ENCODE measurements around the gene HNRNPAB.
A peak's percentile ranks its signal among the peaks of the same experiment; 100 is the strongest.
"Not testable (repeated sequence)": the region's sequence is repeated elsewhere in the genome, so short reads cannot be mapped to it uniquely, and the experiment has no call there.

The HNRNPAB gene

GRCh38 chr5:178228609-178229008 lies 24.3 kb downstream of the HNRNPAB start:
- no peak overlapping the region for H3K4me3 Mint-ChIP-seq
- no peak for ATAC-seq

DNA sequence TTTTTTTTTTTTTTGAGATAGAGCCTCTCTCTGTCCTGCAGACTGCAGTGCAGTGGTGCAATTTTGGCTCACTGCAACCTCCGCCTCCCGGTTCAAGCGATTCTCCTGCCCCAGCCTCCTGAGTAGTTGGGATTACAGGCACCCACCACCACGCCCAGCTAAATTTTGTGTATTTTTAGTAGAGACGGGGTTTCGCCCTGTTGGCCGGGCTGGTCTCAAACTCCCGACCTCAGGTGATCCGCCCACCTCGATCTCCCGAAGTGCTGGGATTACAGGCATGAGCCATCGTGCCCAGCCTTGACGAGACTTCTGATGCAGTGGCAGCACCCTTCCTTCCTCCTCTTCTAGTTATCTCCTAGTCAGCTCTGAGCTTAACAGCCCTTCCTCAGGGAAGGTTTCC lies 24.8 kb downstream of the HNRNPAB start:
- H3K4me1 Mint-ChIP-seq = peaks cover 62% of the 10 kb centered on the region
- H3K27me3 Mint-ChIP-seq, H3K27ac Mint-ChIP-seq, H3K9me3 Mint-ChIP-seq, H3K4me3 Mint-ChIP-seq, ATAC-seq: not testable (repeated sequence)
- H3K36me3 Mint-ChIP-seq = peaks cover 60% of the 10 kb centered on the region

More at GRCh38 chr5:178228609-178229008, 24.3 kb downstream of the HNRNPAB start:
- Mint-ChIP-seq H3K27ac (no peak overlapping the region), H3K27me3 (no peaks in the 10 kb centered on the region), H3K9me3 (no peaks in the 10 kb centered on the region), H3K36me3 (peaks cover 65% of the 10 kb centered on the region), H3K4me1 (peaks cover 66% of the 10 kb centered on the region)

DNA sequence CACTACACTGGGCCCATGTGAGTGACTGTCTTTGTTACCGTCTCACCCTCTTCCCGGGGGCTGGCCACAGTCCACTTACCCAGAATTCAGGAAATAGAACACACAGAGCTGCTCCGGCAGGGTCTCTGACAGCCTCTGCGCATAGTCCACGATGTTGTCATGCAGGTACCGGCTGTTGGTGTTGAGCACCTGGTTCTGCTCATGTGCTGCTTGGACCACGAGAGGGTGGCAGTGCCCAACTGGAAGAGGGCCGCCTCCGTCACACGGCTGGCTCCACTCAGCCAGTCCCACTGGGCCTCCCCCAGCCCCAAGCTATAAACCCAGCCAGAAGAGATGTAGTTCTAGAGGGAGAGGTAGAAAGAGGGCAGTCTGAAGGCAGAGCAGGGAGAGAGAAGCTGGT lies 25.5 kb downstream of the HNRNPAB start:
- ATAC-seq = no peak
- peak overlapping the region; percentile 7 for H3K4me3 Mint-ChIP-seq
- H3K27ac Mint-ChIP-seq = peak overlapping the region; percentile 42
- H3K9me3 Mint-ChIP-seq = no peaks in the 10 kb centered on the region
- no peaks in the 10 kb centered on the region for H3K27me3 Mint-ChIP-seq
- peaks cover 55% of the 10 kb centered on the region for H3K36me3 Mint-ChIP-seq
- peaks cover 68% of the 10 kb centered on the region for H3K4me1 Mint-ChIP-seq

GRCh38 chr5:178230879-178231538 lies 26.7 kb downstream of the HNRNPAB start:
- peaks cover 68% of the 10 kb centered on the region for H3K4me1 Mint-ChIP-seq
- H3K27me3 Mint-ChIP-seq = no peaks in the 10 kb centered on the region
- no peaks in the 10 kb centered on the region for H3K9me3 Mint-ChIP-seq
- H3K27ac Mint-ChIP-seq = peak overlapping the region; percentile 87
- peak overlapping the region; percentile 81 for H3K4me3 Mint-ChIP-seq
- peaks cover 47% of the 10 kb centered on the region for H3K36me3 Mint-ChIP-seq
- no peak for ATAC-seq

DNA sequence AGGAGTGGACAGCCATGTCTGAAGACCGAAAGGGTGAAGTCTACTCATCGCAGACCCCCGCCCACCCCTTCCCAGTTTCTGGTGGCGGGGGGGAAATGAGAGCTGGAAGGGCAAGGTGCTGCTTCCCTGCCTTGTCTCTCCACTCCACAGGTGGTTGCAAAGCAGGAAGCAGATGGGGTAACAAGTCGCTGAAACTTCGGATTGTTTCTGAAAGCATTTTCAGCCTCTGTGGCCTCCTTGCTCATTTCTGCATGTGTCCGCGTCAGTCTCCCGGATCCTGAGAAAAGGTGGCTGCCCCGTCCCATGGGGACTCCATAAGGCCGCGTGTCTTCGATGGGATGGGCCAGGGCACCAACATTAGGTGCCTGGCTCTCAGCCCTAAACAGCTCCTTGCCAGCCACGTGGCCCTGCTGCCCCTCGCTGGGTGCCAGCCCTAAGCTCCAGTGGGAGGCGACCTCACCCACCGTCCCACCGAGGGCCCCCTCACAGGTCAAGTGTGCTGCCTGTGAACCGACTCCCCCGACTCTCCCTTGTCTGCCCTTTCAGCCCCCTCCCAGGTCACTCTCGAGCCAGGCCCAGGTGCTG lies 27.3 kb downstream of the HNRNPAB start:
- H3K27ac Mint-ChIP-seq = peak overlapping the region; percentile 87
- no peaks in the 10 kb centered on the region for H3K9me3 Mint-ChIP-seq
- H3K36me3 Mint-ChIP-seq = peaks cover 44% of the 10 kb centered on the region
- peaks cover 65% of the 10 kb centered on the region for H3K4me1 Mint-ChIP-seq
- H3K27me3 Mint-ChIP-seq = no peaks in the 10 kb centered on the region
- H3K4me3 Mint-ChIP-seq = peak overlapping the region; percentile 81
- ATAC-seq = no peak

DNA sequence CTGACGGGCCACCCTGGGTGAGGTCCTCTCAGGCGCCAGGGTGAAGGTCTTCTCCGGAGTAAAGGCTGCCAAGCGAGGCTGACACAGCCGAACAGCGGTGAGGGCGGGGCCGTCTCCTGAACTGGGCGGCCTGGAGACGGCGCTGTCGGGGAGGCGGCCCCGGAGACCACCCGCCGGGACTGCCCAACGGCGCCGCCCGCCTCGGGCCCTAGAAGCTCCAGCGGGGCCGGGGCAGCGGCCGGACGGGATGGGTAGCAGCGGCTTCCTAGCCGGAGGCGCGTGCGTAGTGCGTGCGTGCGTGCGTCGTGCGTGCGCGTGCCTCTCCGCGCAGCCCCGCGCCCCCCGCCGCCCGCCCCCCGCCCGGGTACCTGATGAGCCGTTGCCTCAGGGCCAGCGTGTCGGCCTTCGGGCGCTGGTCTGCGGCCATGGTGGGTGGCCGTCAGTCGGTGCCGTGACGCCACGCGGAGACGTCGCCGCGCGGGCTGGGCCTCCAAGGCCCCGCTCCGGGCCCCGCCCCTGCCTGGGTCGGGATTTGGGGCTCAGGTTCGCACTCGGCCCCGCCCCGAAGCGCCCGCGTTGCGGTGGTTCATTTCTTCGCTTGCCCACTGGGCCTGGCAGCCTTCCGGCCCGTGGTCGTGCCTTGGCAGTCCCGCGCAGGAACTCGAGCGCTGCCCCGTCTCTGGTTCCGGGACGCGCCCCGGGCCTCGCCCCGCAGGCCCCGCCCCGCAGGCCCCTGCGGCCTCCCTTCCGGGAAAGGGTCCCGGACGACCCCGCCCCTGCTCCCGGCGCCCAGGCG lies 28.0 kb downstream of the HNRNPAB start, which contains the start of gene PHYKPL:
Gene PHYKPL (minus strand): TSS at position 679 of the 796 bp plus-strand sequence. CDS start 252 bp downstream, at position 427.
- Mint-ChIP-seq H3K4me1 (peaks cover 58% of the 10 kb centered on the region), H3K27ac (peak within 1 kb of the TSS; percentile 87), H3K36me3 (peaks cover 37% of the 10 kb centered on the region), H3K9me3 (no peaks in the 10 kb centered on the region), H3K4me3 (peak within 1 kb of the TSS; percentile 81), H3K27me3 (no peaks in the 10 kb centered on the region)
- ATAC-seq = peak; percentile 86

GRCh38 chr5:178232920-178233429 lies 28.6 kb downstream of the HNRNPAB start:
- peak overlapping the region; percentile 81 for H3K4me3 Mint-ChIP-seq
- peak overlapping the region; percentile 87 for H3K27ac Mint-ChIP-seq
- H3K36me3 Mint-ChIP-seq = peaks cover 31% of the 10 kb centered on the region
- no peak for ATAC-seq
- peaks cover 51% of the 10 kb centered on the region for H3K4me1 Mint-ChIP-seq
- H3K9me3 Mint-ChIP-seq = no peaks in the 10 kb centered on the region
- H3K27me3 Mint-ChIP-seq = no peaks in the 10 kb centered on the region

GRCh38 chr5:178234121-178234749 lies 29.9 kb downstream of the HNRNPAB start:
- ATAC-seq = no peak
- H3K4me3 Mint-ChIP-seq = no peak overlapping the region
- peaks cover 45% of the 10 kb centered on the region for H3K4me1 Mint-ChIP-seq
- H3K9me3 Mint-ChIP-seq = no peaks in the 10 kb centered on the region
- H3K27ac Mint-ChIP-seq = peak overlapping the region; percentile 58
- H3K27me3 Mint-ChIP-seq = no peaks in the 10 kb centered on the region
- H3K36me3 Mint-ChIP-seq = peaks cover 18% of the 10 kb centered on the region

DNA sequence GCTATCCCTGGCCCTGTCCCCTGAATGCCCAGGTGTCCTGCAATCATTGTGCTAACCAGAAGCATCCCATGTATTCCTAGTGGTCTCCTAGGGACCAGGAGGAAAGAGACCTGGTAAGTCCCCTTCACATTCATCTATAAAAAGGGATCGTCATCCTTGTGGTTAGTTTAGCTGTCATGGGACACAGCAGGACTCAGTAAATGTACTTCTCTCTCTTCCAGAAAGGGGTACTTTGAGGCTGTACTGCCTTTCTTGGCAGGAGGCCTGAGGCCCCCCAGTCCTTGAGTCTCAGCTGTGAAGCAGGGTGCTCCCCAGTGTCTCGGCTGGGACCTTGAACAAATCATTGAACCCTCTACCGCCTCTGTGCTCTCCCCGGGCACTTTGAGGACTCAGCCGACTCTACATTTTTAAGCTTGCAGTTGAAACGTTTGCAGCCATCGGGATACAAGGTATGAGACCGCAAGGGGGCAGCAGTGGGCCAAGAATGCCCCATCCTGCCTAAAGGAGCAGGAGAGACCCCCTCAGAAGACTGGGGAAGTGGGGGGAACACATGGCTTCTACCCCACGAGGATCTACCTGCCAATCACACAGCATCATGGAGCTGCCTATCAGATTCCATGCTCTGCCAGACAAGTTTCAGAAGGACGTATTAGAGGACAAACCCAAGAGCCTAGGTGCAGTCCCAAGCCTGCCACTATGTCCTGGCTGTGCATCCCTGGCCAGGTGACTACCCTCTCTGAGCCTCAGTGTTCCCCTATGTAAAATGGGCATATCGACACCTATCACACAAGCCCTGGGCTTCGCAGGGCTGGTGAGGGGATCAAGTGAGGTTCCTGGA lies 30.6 kb downstream of the HNRNPAB start:
- Mint-ChIP-seq H3K9me3 (no peaks in the 10 kb centered on the region), H3K36me3 (peaks cover 11% of the 10 kb centered on the region), H3K4me1 (peaks cover 43% of the 10 kb centered on the region), H3K4me3 (no peak overlapping the region), H3K27me3 (no peaks in the 10 kb centered on the region), H3K27ac (peak overlapping the region; percentile 58)
- ATAC-seq = peak; percentile 22

GRCh38 chr5:178235588-178235974 lies 31.2 kb downstream of the HNRNPAB start:
- Mint-ChIP-seq H3K4me3 (no peak overlapping the region), H3K27ac (peak overlapping the region; percentile 58), H3K27me3 (no peaks in the 10 kb centered on the region), H3K4me1 (peaks cover 44% of the 10 kb centered on the region), H3K9me3 (no peaks in the 10 kb centered on the region), H3K36me3 (peaks cover 9% of the 10 kb centered on the region)
- no peak for ATAC-seq

DNA sequence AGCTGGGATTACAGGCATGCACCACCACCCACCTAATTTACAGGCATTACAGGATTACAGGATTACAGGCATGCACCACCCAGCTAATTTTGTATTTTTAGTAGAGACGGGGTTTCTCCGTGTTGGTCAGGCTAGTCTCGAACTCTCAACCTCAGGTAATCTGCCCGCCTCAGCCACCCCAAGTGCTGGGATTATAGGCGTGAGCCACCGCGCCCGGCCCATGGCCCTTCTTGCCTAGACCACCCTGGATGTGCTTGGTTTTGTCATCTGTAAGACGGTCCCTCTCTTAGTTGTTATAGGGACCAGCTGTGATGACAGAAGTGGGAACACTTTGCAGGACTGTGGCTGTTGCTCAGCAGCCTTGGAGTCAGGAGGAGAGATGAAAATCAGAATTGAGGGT lies 31.8 kb downstream of the HNRNPAB start:
- H3K27me3 Mint-ChIP-seq = no peaks in the 10 kb centered on the region
- H3K36me3 Mint-ChIP-seq = peaks cover 4% of the 10 kb centered on the region
- H3K4me1 Mint-ChIP-seq = peaks cover 44% of the 10 kb centered on the region
- no peak for ATAC-seq
- no peak overlapping the region for H3K4me3 Mint-ChIP-seq
- peak overlapping the region; percentile 49 for H3K27ac Mint-ChIP-seq
- no peaks in the 10 kb centered on the region for H3K9me3 Mint-ChIP-seq

DNA sequence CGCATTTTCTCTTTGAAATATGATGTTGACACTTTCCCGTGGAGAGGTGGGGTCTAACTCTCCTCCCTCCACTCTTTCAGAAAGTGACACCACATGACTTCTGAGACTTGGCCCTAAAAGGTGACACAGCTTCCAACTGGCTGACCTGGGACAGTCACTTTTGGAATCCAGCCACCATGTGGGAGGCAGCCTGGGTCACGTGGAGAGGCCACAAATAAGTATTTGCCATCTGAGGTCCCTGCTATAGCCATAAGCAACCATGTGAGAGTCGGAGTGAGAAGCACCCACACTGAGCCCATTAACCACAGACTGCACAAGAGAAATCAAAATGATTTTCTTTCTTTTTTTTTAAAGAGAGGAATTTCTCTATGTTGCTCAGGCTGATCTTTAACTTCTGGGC lies 32.3 kb downstream of the HNRNPAB start:
- Mint-ChIP-seq H3K36me3 (no peaks in the 10 kb centered on the region), H3K27ac (peak overlapping the region; percentile 49), H3K4me1 (peaks cover 42% of the 10 kb centered on the region)

DNA sequence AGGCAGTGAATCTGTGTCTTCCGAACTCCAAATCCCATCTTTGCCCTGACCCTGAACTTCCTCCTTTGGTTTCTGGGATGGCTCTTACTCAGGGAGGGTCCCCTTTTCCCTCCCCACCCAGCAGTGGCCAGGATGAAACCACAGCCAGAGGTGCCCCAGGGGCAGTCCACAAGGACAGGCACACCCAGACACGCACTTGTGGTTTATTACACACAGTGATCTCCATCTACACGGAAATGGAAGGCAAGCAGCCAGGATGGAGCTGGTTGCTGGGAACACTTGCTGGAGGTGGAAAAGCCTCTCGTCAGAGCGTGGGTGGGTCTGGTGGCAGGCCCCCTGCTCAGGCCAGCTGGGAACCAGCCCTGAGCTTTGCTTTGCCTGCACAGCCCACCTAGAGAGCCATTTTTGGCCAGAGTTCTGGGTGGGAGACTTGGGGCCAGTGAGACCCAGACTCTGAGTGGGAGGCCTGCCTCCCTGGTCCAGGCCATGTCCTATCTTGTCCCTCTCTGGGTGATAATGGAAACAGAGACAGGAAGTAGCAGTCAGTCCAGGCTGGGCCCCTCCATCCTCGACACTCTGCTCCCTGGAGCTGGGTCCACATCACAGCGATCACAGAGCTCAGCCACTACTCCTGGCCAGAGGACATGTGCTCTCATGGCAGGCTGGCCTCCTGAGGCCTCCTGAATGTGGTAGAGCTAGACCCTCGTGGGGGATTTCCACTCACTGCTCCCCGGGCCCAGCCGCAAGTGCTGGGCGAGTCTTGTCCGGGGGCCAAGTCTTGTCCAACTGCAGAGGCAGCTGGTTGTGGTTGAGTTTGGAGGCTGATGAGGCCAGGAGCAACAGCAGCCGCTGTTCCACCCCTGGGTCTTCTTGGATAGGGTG lies 33.3 kb downstream of the HNRNPAB start:
- no peak for ATAC-seq
- peaks cover 40% of the 10 kb centered on the region for H3K4me1 Mint-ChIP-seq
- no peaks in the 10 kb centered on the region for H3K9me3 Mint-ChIP-seq
- H3K27ac Mint-ChIP-seq = peak overlapping the region; percentile 97
- H3K36me3 Mint-ChIP-seq = no peaks in the 10 kb centered on the region
- no peak overlapping the region for H3K4me3 Mint-ChIP-seq
- H3K27me3 Mint-ChIP-seq = no peaks in the 10 kb centered on the region

More for the DNA sequence above, 32.3 kb downstream of the HNRNPAB start:
- ATAC-seq = no peak
- H3K4me3 Mint-ChIP-seq = no peak overlapping the region
- H3K9me3 Mint-ChIP-seq = no peaks in the 10 kb centered on the region
- H3K27me3 Mint-ChIP-seq = no peaks in the 10 kb centered on the region

GRCh38 chr5:178238313-178238635 lies 33.9 kb downstream of the HNRNPAB start:
- no peaks in the 10 kb centered on the region for H3K9me3 Mint-ChIP-seq
- peaks cover 40% of the 10 kb centered on the region for H3K4me1 Mint-ChIP-seq
- no peak overlapping the region for H3K4me3 Mint-ChIP-seq
- H3K27ac Mint-ChIP-seq = peak overlapping the region; percentile 97
- ATAC-seq = no peak
- no peaks in the 10 kb centered on the region for H3K27me3 Mint-ChIP-seq
- H3K36me3 Mint-ChIP-seq = no peaks in the 10 kb centered on the region
